GM12878 (cell line): ENCODE data around the gene SLC5A2. TPM values are rescaled to one million over a fixed set of nuclear protein-coding genes. Genes with fewer than 3 reads are reported as not detected.
A peak's percentile ranks its signal among the peaks of the same experiment; 100 is the strongest.

Experiments used
- ATAC-seq: fragments of 200-7000 bp; cut with Tn5 transposase; 3 replicates; pipeline ENCODE4 v1.9.1; 2020; ENCODE audit warnings: mild to moderate bottlenecking, moderate library complexity
- BruUV-seq: library from RNA; stranded (reverse); fragments of 400-500 nt; replicated peaks from 2 replicates; lab custom pipeline; 2021; lab: Mats Ljungman, UMichigan
- CTCF ChIA-PET: fragments of 300-600 bp; sonication (Branson Sonifier 250); formaldehyde crosslinking; extraction: SDS; loops from one replicate; lab custom pipeline; 2021; ENCODE audit warnings: inconsistent platforms; lab: Yijun Ruan, JAX
- POLR2A ChIA-PET: fragments of 350-600 bp; formaldehyde crosslinking; extraction: SDS; loops from one replicate; lab custom pipeline; 2021; ENCODE audit warnings: inconsistent platforms; lab: Charles Lee
- RAD21 ChIA-PET: fragments of 300-600 bp; sonication (Branson Sonifier 250); formaldehyde crosslinking; loops from one replicate; lab custom pipeline; 2023; ENCODE audit warnings: antibody characterized with exemption; ENCODE audit not compliant: unreplicated experiment; lab: Charles Lee
- SMC1A ChIA-PET: fragments of 300-600 bp; sonication (Branson Sonifier 250); formaldehyde crosslinking; loops from one replicate; lab custom pipeline; 2023; ENCODE audit not compliant: unreplicated experiment, uncharacterized antibody; lab: Charles Lee
- DNase-seq: peaks from one replicate; pipeline ENCODE4 v3.0.0-alpha.2; 2011; ENCODE audit warnings: low read depth, low spot score
- FAIRE-seq: peaks from 3 replicates; lab custom pipeline; 2011; peaks lifted over from hg19 to GRCh38; lab: Jason Lieb, UNC
- H2AFZ ChIP-seq: 2 replicates; pipeline ENCODE4 v1.6.0; 2011; ENCODE audit warnings: low read depth, low read length, control low read depth; ENCODE audit not compliant: control insufficient read depth
- H3K27ac ChIP-seq: 2 replicates; pipeline ENCODE4 v1.5.1; 2011; ENCODE audit warnings: control low read depth; ENCODE audit not compliant: control insufficient read depth, insufficient read depth
- H3K27me3 ChIP-seq, 2 experiments: replicated peaks in 1 of 2; 2 replicates each; pipeline versions ENCODE4 v1.6.0 to v1.6.1; 2011; ENCODE audit warnings: low read length in 1 of 2; ENCODE audit not compliant: control insufficient read depth in 2 of 2, insufficient read depth in 2 of 2
- H3K36me3 ChIP-seq, 2 experiments: 2 replicates each; pipeline ENCODE4 v1.5.1; 2011; ENCODE audit warnings: low read length in 1 of 2; ENCODE audit not compliant: control insufficient read depth in 2 of 2, insufficient read depth in 2 of 2
- H3K4me1 ChIP-seq: 2 replicates; pipeline ENCODE4 v1.6.1; 2011; ENCODE audit warnings: mild to moderate bottlenecking, low read length, moderate library complexity, mixed read lengths; ENCODE audit not compliant: control insufficient read depth, insufficient read depth
- H3K4me2 ChIP-seq: 2 replicates; pipeline ENCODE4 v1.6.0; 2011; ENCODE audit warnings: control low read depth; ENCODE audit not compliant: control insufficient read depth, insufficient read depth
- H3K4me3 ChIP-seq: fragments of 200-600 bp; sonication (generic); 2 replicates; pipeline ENCODE4 v1.5.1; 2016
- H3K79me2 ChIP-seq: 2 replicates; pipeline ENCODE4 v1.6.0; 2011; ENCODE audit warnings: low read length; ENCODE audit not compliant: control insufficient read depth, insufficient read depth
- H3K9ac ChIP-seq: 2 replicates; pipeline ENCODE4 v1.8.0; 2011; ENCODE audit warnings: low read length, control low read depth, mixed read lengths; ENCODE audit not compliant: control insufficient read depth, insufficient read depth
- H3K9me3 ChIP-seq: replicated peaks from 3 replicates; pipeline ENCODE4 v1.5.1; 2011; ENCODE audit warnings: mild to moderate bottlenecking, low read length; ENCODE audit not compliant: control insufficient read depth, insufficient read depth
- H4K20me1 ChIP-seq: 2 replicates; pipeline ENCODE4 v1.6.0; 2011; ENCODE audit not compliant: control insufficient read depth, insufficient read depth
- BRCA1 ChIP-seq: IDR thresholded peaks from 2 replicates; pipeline ENCODE4 v1.6.1; 2011; ENCODE audit warnings: low read depth, low read length, improper control_type of control experiment
- CBFB ChIP-seq: IDR thresholded peaks from 2 replicates; pipeline ENCODE4 v1.6.1; 2016; ENCODE audit warnings: antibody characterized with exemption, low read depth
- IKZF2 ChIP-seq, 2 experiments: fragments of 450-650 bp; IDR thresholded peaks; 2 replicates each; pipeline ENCODE4 v1.6.1; 2017; ENCODE audit warnings: mild to moderate bottlenecking in 2 of 2, moderate library complexity in 2 of 2
- NFYA ChIP-seq: IDR thresholded peaks from 2 replicates; pipeline ENCODE4 v1.6.1; 2011; ENCODE audit warnings: low read depth, mild to moderate bottlenecking, low read length, improper control_type of control experiment, borderline replicate concordance
- NR2C2 ChIP-seq: IDR thresholded peaks from 2 replicates; pipeline ENCODE4 v1.6.1; 2011; ENCODE audit warnings: borderline replicate concordance, low read depth; ENCODE audit not compliant: control insufficient read depth, insufficient read length
- POLR2AphosphoS2 ChIP-seq: IDR thresholded peaks from 2 replicates; pipeline ENCODE4 v1.6.1; 2011; ENCODE audit warnings: low read depth, mild to moderate bottlenecking, low read length, improper control_type of control experiment, moderate library complexity
- POU2F2 ChIP-seq: IDR thresholded peaks from 3 replicates; pipeline ENCODE4 v1.6.1; 2011; ENCODE audit warnings: low read depth, mild to moderate bottlenecking, low read length, borderline replicate concordance
- SMARCA5 ChIP-seq: fragments of 450-650 bp; IDR thresholded peaks from 2 replicates; pipeline ENCODE4 v1.6.1; 2017; ENCODE audit warnings: mild to moderate bottlenecking
- TCF3 ChIP-seq: IDR thresholded peaks from 2 replicates; pipeline ENCODE4 v1.6.1; 2012; ENCODE audit warnings: low read depth, mild to moderate bottlenecking, low read length, borderline replicate concordance; ENCODE audit not compliant: insufficient read depth
- WGBS: methylation state at CpG from one replicate; pipeline ENCODE4 v1.1.6; 2016; ENCODE audit warnings: low lambda C conversion rate; ENCODE audit not compliant: insufficient replicate concordance, insufficient coverage; ENCODE audit errors: missing lambda C conversion rate; 5-methylcytosine and 5-hydroxymethylcytosine counted together
- in situ Hi-C: fragments of 300-500 bp; cut with MboI; formaldehyde crosslinking; loops from 9 replicates; pipeline ENCODE4 v1.14.3; 2018; ENCODE audit warnings: mixed read lengths
- intact Hi-C: fragments of 100-400 bp; cut with micrococcal nuclease; formaldehyde crosslinking; loops from one replicate; pipeline ENCODE4 v1.14.2; 2022; ENCODE audit not compliant: unreplicated experiment
- polyA plus RNA-seq, 11 experiments: library from polyadenylated mRNA; depleted of rRNA in 4 of 11; unstranded in 6 of 11; stranded (reverse) in 5 of 11; fragments of >200 nt; fragmentation: Nextera tagmentation in 4 of 11; fragmentation: Illumina TruSeq in 1 of 11; extraction: Ambion mirVana in 4 of 11; extraction: Trizol in 1 of 11; gene quantifications; 1 replicate in 1 of 11; 2 replicates in 10 of 11; pipeline versions ENCODE4 v1.2.1 to v1.2.3, GENCODE V29; 2011 to 2016; ENCODE audit warnings: inconsistent platforms in 2 of 11, missing spikeins in 2 of 11, low read depth in 1 of 11
- total RNA-seq, 4 experiments: library from RNA; depleted of rRNA in 3 of 4; stranded (reverse); fragments of >200 nt in 3 of 4; fragmentation: Illumina TruSeq in 1 of 4; extraction: Trizol in 1 of 4; gene quantifications; 2 replicates each; pipeline versions ENCODE4 v1.2.1 to v1.2.3, GENCODE V29; 2013 to 2021
- TF ChIP-seq, protein P1 (sequence below): fragments of 450-650 bp; IDR thresholded peaks from 2 replicates; pipeline ENCODE4 v1.6.1; 2017; ENCODE audit warnings: mild to moderate bottlenecking, low read depth, inconsistent platforms; ENCODE audit not compliant: poor library complexity, severe bottlenecking

Gene SLC5A2
- total and polyA plus RNA-seq, 10 of the 15 experiments (the other 5 are each of a cell fraction or from before 2014, with no cell fraction given), result 3.6 to 4.8 (median 4.4) TPM; not detected in 6

DNA sequence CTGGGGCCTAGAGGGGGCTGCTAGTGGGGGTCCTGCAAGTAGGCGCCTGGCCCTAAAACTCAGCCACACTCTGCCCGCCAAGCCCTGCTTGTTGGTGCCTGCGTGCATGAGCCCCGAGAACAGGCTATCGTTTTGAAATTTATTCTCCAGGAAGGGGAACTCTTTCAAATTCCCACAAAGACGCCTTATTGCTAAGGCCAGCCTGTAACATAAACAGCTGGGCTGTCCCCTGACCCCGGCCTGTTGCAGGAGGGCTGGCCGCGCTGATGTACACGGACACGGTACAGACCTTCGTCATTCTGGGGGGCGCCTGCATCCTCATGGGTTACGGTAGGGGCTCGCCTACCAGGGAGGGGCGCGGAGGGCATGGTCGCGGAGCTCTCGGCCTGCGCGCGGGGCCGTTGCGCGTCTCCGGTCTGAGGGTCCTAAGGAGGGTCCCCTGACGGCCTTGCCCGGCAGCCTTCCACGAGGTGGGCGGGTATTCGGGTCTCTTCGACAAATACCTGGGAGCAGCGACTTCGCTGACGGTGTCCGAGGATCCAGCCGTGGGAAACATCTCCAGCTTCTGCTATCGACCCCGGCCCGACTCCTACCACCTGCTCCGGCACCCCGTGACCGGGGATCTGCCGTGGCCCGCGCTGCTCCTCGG is 4.3 kb downstream of the SLC5A2 start:
- Histone ChIP-seq H3K36me3 (no peaks in the 10 kb centered on the region; a peak in 3 of 4 replicates), H4K20me1 (no peaks in the 10 kb centered on the region), H3K9ac (no peak overlapping the region), H3K4me3 (peak overlapping the region; percentile 52; the same call in 1 of the 2 replicates), H3K9me3 (no peaks in the 10 kb centered on the region), H3K27me3 (no peaks in the 10 kb centered on the region; a peak in 1 of 4 replicates), H3K4me1 (0 out of 2 replicates have a peak, but pooled peaks cover 3% of the 10 kb centered on the region), H3K79me2 (no peaks in the 10 kb centered on the region), H3K4me2 (peak overlapping the region; percentile 93), H2AFZ (peak overlapping the region; percentile 61), H3K27ac (no peak overlapping the region)
- in situ Hi-C loops (no loop called here), intact Hi-C loops (no loop called here)
- FAIRE-seq (no peak), DNase-seq (no peak), ATAC-seq (no peak)
- POLR2A ChIA-PET, result interaction anchor here (1.0 kb wide), 1 partner anchor 21 kb away, joined by 3 read pairs; the partner anchor contains the start of gene RUSF1
- CTCF ChIA-PET, result no interaction called here
- TF ChIP-seq SMARCA5 (no peak), POU2F2 (no peak)
- SMC1A ChIA-PET, result no interaction called here
- RAD21 ChIA-PET, result no interaction called here
- BruUV-seq, result no TSS peak
- 33% methylated on average over 48 of the region's 48 CpGs for WGBS

DNA sequence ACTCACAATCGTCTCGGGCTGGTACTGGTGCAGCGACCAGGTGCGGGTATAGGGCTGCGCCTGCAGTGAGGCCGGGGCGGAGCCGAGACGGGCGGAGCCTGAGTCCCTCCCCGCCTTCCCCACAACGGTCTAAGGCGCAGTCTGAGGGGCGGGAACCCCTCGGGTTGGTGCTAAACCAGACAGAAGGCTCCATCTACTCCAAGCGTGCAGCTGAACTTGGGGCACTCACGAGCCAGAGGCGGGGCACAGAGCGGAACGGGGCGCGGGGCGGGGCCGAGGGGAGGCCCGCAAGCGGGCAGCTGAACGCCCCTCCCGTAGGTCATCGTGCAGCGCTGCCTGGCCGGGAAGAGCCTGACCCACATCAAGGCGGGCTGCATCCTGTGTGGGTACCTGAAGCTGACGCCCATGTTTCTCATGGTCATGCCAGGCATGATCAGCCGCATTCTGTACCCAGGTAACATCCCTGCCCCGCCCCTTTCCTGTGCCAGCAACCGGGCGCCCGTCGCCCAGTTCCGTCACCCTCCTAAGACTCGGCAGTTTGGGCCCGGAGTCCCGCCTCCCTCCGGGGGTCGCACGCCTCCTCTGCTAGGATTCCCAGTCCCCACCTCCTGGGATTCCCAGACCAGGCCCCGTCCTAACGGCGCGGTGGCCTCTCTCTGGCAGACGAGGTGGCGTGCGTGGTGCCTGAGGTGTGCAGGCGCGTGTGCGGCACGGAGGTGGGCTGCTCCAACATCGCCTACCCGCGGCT is 5.0 kb downstream of the SLC5A2 start:
- CTCF ChIA-PET, result interaction anchor here (1.0 kb wide), 1 partner anchor 27 kb away, joined by 3 read pairs; no protein-coding TSS in a partner anchor
- H3K9me3 ChIP-seq, result no peaks in the 10 kb centered on the region
- H3K36me3 ChIP-seq, result no peaks in the 10 kb centered on the region; a peak in 3 of 4 replicates
- no peaks in the 10 kb centered on the region for H3K79me2 ChIP-seq
- WGBS, result 19% methylated on average over 59 of the region's 60 CpGs
- DNase-seq, result no peak
- SMC1A ChIA-PET, result no interaction called here
- peak; percentile 78 for ATAC-seq
- 0 out of 2 replicates have a peak, but pooled peaks cover 3% of the 10 kb centered on the region for H3K4me1 ChIP-seq
- H4K20me1 ChIP-seq, result no peaks in the 10 kb centered on the region
- peak overlapping the region; percentile 93 for H3K4me2 ChIP-seq
- H3K27ac ChIP-seq, result no peak overlapping the region
- H3K9ac ChIP-seq, result no peak overlapping the region
- RAD21 ChIA-PET, result no interaction called here
- FAIRE-seq, result no peak
- intact Hi-C loops, result no loop called here
- in situ Hi-C loops, result no loop called here
- no TSS peak for BruUV-seq
- POLR2A ChIA-PET, result interaction anchor here (1.0 kb wide), 1 partner anchor 20 kb away, joined by 3 read pairs; the partner anchor contains the start of gene RUSF1
- peak overlapping the region; percentile 52; the same call in 1 of the 2 replicates for H3K4me3 ChIP-seq
- H3K27me3 ChIP-seq, result no peaks in the 10 kb centered on the region; a peak in 1 of 4 replicates
- H2AFZ ChIP-seq, result peak overlapping the region; percentile 61
- TF ChIP-seq BRCA1 (no peak), NFYA (no peak), CBFB (no peak), POLR2AphosphoS2 (peak; percentile 9; the same call in 1 of the 2 replicates), NR2C2 (no peak), SMARCA5 (no peak), TCF3 (0 out of 2 replicates have a peak, but pooled peaks have one; percentile 16), IKZF2 (IDR thresholded peaks at IDR 0.05) (no peak)
- TF ChIP-seq, protein P1, sequence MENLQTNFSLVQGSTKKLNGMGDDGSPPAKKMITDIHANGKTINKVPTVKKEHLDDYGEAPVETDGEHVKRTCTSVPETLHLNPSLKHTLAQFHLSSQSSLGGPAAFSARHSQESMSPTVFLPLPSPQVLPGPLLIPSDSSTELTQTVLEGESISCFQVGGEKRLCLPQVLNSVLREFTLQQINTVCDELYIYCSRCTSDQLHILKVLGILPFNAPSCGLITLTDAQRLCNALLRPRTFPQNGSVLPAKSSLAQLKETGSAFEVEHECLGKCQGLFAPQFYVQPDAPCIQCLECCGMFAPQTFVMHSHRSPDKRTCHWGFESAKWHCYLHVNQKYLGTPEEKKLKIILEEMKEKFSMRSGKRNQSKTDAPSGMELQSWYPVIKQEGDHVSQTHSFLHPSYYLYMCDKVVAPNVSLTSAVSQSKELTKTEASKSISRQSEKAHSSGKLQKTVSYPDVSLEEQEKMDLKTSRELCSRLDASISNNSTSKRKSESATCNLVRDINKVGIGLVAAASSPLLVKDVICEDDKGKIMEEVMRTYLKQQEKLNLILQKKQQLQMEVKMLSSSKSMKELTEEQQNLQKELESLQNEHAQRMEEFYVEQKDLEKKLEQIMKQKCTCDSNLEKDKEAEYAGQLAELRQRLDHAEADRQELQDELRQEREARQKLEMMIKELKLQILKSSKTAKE, result no peak
